Ovary (tissue), 3 donors: Measurements from ENCODE around the gene CIART.

ENCODE experiments used
- POLR2A ChIP-seq: fragments of 450-650 bp; IDR thresholded peaks from one replicate; pipeline ENCODE4 v1.6.1; 2017; ENCODE audit warnings: antibody characterized with exemption, mild to moderate bottlenecking, moderate library complexity
- TF ChIP-seq, protein P1 (sequence below), 3 donors: fragments of 450-650 bp in 2 of 3; fragments of 200-600 bp in 1 of 3; IDR thresholded peaks; one replicate each; pipeline versions ENCODE4 v1.5.1 to v1.8.0; 2016 to 2022; ENCODE audit warnings: antibody characterized with exemption in 3 of 3, mild to moderate bottlenecking in 1 of 3
- donor health status: DM: no; HTN: no; CAD: no.

DNA sequence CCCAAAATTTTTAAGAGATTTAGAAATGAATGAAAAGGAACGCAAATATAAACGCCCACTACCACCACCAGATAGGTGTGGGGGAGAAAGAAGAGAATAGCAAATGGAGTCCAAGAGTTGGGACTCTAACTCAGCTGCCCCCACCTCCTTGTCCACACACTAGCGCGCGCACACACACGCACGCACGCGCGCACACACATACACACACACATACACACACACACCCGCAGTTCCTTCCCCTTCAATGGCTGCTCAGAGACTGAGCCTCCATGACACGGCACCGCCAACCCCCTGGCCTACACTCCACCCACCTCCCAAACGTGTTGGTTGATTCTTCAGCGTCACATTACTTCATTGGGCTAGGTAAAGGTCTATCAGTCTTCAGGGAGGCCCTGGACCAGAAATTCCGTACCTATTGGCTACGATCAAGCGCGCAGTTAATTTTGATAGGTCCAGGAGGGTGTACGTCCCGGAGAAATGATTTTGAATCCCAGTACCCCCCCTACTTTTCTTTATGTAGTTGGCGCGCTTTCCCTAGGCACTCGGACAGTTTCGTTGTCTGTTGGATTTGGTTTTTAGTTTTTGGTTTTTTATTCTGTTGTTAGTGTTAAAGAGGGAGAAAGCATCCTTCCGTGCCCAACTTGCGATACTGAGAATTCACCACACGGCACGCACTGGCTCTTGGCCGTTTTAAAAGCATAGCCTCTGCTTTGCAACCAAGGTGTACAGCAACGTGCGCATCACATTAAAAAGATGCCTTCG lies 46.3 kb upstream of the CIART start, which contains the start of gene ANP32E:
- TF ChIP-seq, protein P1, sequence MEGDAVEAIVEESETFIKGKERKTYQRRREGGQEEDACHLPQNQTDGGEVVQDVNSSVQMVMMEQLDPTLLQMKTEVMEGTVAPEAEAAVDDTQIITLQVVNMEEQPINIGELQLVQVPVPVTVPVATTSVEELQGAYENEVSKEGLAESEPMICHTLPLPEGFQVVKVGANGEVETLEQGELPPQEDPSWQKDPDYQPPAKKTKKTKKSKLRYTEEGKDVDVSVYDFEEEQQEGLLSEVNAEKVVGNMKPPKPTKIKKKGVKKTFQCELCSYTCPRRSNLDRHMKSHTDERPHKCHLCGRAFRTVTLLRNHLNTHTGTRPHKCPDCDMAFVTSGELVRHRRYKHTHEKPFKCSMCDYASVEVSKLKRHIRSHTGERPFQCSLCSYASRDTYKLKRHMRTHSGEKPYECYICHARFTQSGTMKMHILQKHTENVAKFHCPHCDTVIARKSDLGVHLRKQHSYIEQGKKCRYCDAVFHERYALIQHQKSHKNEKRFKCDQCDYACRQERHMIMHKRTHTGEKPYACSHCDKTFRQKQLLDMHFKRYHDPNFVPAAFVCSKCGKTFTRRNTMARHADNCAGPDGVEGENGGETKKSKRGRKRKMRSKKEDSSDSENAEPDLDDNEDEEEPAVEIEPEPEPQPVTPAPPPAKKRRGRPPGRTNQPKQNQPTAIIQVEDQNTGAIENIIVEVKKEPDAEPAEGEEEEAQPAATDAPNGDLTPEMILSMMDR (IDR thresholded peaks at IDR 0.05), result peak in 1 of 3 donors; percentile 23
- peak; percentile 86 for TF ChIP-seq POLR2A
